Lower lobe of right lung (tissue), 2 donors: ENCODE results near the gene PIGC. TPM values are rescaled to one million over a fixed set of nuclear protein-coding genes. Genes with fewer than 3 reads are reported as not detected.

ENCODE experiments used
- ATAC-seq, 2 donors: fragments of 200-7000 bp; cut with Tn5 transposase; one replicate each; pipeline ENCODE4 v1.9.1; 2020 to 2022; ENCODE audit warnings: mild to moderate bottlenecking in 2 of 2, moderate library complexity in 2 of 2
- DNase-seq: peaks from one replicate; pipeline ENCODE4 v3.0.0-alpha.2; 2020
- H3K27ac ChIP-seq: fragments of 200-600 bp; one replicate; pipeline ENCODE4 v1.8.0; 2022
- H3K27me3 ChIP-seq: fragments of 200-600 bp; one replicate; pipeline ENCODE4 v1.8.0; 2022; ENCODE audit warnings: low read depth
- H3K36me3 ChIP-seq: fragments of 200-600 bp; one replicate; pipeline ENCODE4 v1.8.0; 2022; ENCODE audit warnings: mild to moderate bottlenecking
- H3K4me1 ChIP-seq: fragments of 200-600 bp; one replicate; pipeline ENCODE4 v1.8.0; 2022
- H3K4me3 ChIP-seq: fragments of 200-600 bp; one replicate; pipeline ENCODE4 v1.8.0; 2022; ENCODE audit warnings: mild to moderate bottlenecking
- H3K9me3 ChIP-seq: fragments of 200-600 bp; one replicate; pipeline ENCODE4 v1.8.0; 2022
- intact Hi-C: fragments of 100-400 bp; cut with DNase I; formaldehyde crosslinking; loops from one replicate; pipeline ENCODE4 v1.11.0; 2022
- long read RNA-seq: library from polyadenylated mRNA; unstranded; transcript quantifications from one replicate; pipeline ENCODE4 v2.0.0, GENCODE V29; 2021
- total RNA-seq: library from RNA; stranded (reverse); fragmentation: NEBNext Ultra II Directional; extraction: Animal tissue kit (Norgen Biotek cat#: 25700); gene quantifications from one replicate; pipeline ENCODE4 v1.2.1, GENCODE V29; 2021
- TF ChIP-seq, protein P1 (sequence below): fragments of 200-600 bp; IDR thresholded peaks from one replicate; pipeline ENCODE4 v1.8.0; 2022; ENCODE audit warnings: antibody characterized with exemption, mild to moderate bottlenecking
- donor health status: DM: no; HTN: yes; CAD: no; lungs with severe emphysema.

Gene PIGC
- total RNA-seq, result 22.8 TPM
- long read RNA-seq, transcript PIGC-201 (2 exons, 1,447 nt), result major isoform, 30 of 42 reads
- long read RNA-seq, partial matches to known transcripts, result 0 of 42 reads
- long read RNA-seq, other reads (novel, unspliced or antisense), result 10 of 42 reads

DNA sequence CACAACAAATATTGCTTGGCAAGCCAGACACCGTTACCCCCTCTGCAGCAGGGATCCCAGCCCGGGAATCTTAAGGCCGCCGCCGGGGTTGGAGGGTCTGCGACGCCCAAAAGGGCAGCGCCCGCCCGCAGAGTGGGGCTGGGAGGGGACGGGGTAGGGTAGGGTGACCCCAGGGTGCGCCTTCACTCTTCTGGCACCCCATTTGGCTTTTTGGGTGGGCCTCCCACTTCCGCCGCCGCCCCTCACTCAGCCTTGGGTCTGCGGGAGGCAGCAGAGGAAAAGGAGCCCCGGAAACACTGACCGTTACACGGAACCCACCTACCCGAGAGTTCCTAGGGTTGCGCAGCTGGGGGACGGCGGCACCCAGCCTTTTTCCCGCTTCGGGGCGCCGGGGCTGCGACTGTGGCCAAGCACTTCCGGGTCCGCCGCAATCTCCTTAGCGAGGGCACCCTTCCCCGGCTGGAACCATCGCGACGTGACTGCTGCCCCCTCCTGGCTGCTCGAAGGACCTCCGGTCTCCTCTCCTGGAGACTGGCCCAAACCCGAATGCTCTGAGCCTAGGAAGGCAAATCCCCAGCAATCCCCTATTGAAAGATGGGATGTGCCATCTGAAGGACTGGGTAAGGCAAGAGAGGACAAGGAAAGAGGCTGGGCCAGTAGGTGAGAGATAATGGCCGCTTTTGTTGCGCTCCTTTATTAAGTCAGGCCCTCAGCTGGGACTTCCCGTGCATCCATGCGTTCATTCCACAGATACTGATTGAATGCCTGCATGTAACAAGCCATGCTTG lies at the start of gene PIGC:
Gene PIGC, minus strand, starts transcription at position 404 of the 788 bp plus-strand sequence. CDS start 1,447 bp downstream, outside the sequence.
- Histone ChIP-seq H3K36me3 (no peaks in the 10 kb centered on the region), H3K4me3 (peak within 1 kb of the TSS; percentile 79), H3K9me3 (no peaks in the 10 kb centered on the region), H3K27ac (peak within 1 kb of the TSS; percentile 85), H3K27me3 (no peaks in the 10 kb centered on the region), H3K4me1 (peaks cover 20% of the 10 kb centered on the region)
- peak; percentile 95 for DNase-seq
- peak; percentile 98 to 99 for ATAC-seq
- TF ChIP-seq, protein P1, sequence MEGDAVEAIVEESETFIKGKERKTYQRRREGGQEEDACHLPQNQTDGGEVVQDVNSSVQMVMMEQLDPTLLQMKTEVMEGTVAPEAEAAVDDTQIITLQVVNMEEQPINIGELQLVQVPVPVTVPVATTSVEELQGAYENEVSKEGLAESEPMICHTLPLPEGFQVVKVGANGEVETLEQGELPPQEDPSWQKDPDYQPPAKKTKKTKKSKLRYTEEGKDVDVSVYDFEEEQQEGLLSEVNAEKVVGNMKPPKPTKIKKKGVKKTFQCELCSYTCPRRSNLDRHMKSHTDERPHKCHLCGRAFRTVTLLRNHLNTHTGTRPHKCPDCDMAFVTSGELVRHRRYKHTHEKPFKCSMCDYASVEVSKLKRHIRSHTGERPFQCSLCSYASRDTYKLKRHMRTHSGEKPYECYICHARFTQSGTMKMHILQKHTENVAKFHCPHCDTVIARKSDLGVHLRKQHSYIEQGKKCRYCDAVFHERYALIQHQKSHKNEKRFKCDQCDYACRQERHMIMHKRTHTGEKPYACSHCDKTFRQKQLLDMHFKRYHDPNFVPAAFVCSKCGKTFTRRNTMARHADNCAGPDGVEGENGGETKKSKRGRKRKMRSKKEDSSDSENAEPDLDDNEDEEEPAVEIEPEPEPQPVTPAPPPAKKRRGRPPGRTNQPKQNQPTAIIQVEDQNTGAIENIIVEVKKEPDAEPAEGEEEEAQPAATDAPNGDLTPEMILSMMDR, result peak; percentile 90
- intact Hi-C loops, result no loop called here

DNA sequence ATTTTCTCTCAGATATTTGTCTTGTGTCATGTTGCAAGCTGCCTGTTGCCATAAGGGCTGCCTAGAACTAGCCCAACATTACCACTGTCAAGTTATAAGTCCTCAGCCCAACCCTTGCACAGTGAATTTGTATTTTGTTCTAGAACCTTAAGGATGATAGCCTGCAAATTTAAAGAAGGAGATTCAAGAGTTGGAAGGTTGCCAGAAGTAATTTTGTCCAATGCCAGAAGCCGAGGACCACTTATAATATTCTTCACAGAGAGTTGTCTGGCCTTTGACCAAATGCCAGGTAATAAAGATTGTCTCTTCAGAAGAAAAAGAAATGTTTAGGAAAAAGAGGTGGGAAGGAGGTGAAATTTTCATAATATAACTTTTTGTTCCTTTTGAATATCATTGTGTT lies 48.6 kb upstream of the PIGC start:
- Histone ChIP-seq H3K4me3 (no peak overlapping the region), H3K9me3 (no peaks in the 10 kb centered on the region), H3K27me3 (peaks cover 4% of the 10 kb centered on the region), H3K36me3 (no peaks in the 10 kb centered on the region), H3K4me1 (no peaks in the 10 kb centered on the region), H3K27ac (no peak overlapping the region)
- intact Hi-C loops, result no loop called here
- TF ChIP-seq, protein P1, result no peak
- ATAC-seq (no peak), DNase-seq (no peak)

DNA sequence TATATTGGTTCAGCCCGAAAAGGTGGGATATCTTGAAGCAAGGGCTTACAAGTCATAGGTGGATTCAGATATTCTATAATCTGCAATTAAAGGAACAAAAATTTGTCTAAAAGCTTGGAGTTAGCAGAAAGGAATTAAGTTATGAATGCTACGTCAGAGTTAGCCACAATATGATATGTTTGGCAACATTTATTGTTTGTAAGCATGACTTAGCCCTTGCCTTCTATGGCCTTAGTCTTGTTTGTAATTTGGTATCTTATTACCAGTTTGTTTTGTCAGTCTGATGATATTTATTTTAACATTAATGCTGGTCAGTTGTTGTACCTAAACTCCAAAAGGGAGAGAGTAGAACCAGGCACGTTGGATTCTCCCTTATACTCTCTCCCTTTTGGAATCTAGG lies 46.0 kb upstream of the PIGC start:
- TF ChIP-seq, protein P1, result no peak
- no peaks in the 10 kb centered on the region for H3K36me3 ChIP-seq
- H3K9me3 ChIP-seq, result no peaks in the 10 kb centered on the region
- no peak for ATAC-seq
- H3K27me3 ChIP-seq, result peaks cover 4% of the 10 kb centered on the region
- H3K27ac ChIP-seq, result no peak overlapping the region
- intact Hi-C loops, result no loop called here
- no peak overlapping the region for H3K4me3 ChIP-seq
- no peak for DNase-seq
- no peaks in the 10 kb centered on the region for H3K4me1 ChIP-seq

DNA sequence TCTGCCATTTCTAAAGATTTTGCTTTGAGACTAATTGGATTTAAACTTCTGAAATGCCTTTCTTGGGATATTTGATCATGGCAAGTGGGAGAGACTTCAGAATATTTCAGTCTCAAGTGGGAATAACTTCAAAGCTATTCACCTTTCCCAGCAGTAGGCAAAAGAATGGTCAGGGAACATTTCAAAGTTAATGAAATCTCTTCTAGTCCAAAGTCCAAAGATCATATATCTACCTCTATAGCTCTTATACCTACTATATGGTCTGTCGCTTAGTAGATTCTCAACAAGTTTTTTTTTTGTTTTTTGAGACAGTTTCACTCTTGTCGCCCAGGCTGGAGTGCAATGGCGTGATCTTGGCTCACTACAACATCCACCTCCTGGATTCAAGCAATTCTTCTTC lies 44.5 kb upstream of the PIGC start:
- intact Hi-C loops, result no loop called here
- H3K36me3 ChIP-seq, result no peaks in the 10 kb centered on the region
- ATAC-seq, result no peak

DNA sequence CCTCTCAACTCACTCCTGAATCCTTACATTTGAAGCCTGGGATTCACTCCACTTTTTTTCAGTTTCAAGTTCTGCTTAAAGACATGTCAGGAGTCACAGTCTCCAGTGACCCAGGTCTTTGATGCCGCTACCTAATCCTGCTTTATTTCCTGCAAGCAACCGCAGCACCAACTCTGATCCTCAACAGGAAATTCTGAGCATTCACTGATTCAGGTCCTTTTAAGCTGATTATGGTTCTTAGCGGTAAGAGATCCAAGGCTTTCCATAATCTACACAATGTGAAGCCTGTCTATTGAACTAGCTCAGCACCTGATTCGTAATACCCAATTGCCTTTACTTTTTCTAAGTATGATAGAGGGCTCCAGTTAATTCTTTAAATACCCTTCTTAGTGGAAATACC lies 43.7 kb upstream of the PIGC start:
- DNase-seq (no peak), ATAC-seq (no peak)
- Histone ChIP-seq H3K27me3 (peaks cover 4% of the 10 kb centered on the region), H3K36me3 (no peaks in the 10 kb centered on the region), H3K4me3 (no peak overlapping the region), H3K4me1 (no peaks in the 10 kb centered on the region), H3K9me3 (no peaks in the 10 kb centered on the region), H3K27ac (no peak overlapping the region)
- intact Hi-C loops, result no loop called here
- TF ChIP-seq, protein P1, result no peak

More for the DNA sequence above, 44.5 kb upstream of the PIGC start:
- TF ChIP-seq, protein P1, result no peak
- DNase-seq, result no peak
- Histone ChIP-seq H3K4me1 (no peaks in the 10 kb centered on the region), H3K9me3 (no peaks in the 10 kb centered on the region), H3K27me3 (peaks cover 4% of the 10 kb centered on the region), H3K4me3 (no peak overlapping the region), H3K27ac (no peak overlapping the region)
